Upper lobe of left lung (tissue), 4 donors: ENCODE data around the gene SDHC.
"Not testable (repeated sequence)": the region's sequence is repeated elsewhere in the genome, so short reads cannot be mapped to it uniquely, and the experiment has no call there.

Experiments
- CTCF ChIP-seq, 6 experiments: fragments of 450-650 bp in 4 of 6; fragments of 200-600 bp in 2 of 6; sonication (generic) in 2 of 6; IDR thresholded peaks; one replicate each; pipeline ENCODE4 v1.5.1; 2016 to 2019; ENCODE audit warnings: antibody characterized with exemption in 6 of 6
- POLR2A ChIP-seq, 4 donors: fragments of 450-650 bp; IDR thresholded peaks; one replicate each; pipeline ENCODE4 v1.5.1; 2016 to 2017; ENCODE audit warnings: antibody characterized with exemption in 4 of 4, mild to moderate bottlenecking in 2 of 4

- TF ChIP-seq CTCF, POLR2A (IDR thresholded peaks at IDR 0.05): not testable (repeated sequence)
Measured at GRCh38 chr1:161391136-161391535, 77.0 kb downstream of the SDHC start.
